Astrocyte (in vitro differentiated cells and primary cell): Measurements from ENCODE around the gene JMJD7. TPM values are rescaled to one million over a fixed set of nuclear protein-coding genes. Genes with fewer than 3 reads are reported as not detected.

ENCODE experiments used
- DNase-seq: peaks from one replicate; pipeline ENCODE4 v3.0.0-alpha.2; 2010; ENCODE audit warnings: low read depth
- FAIRE-seq: peaks from 2 replicates; lab custom pipeline; 2011; peaks lifted over from hg19 to GRCh38; lab: Jason Lieb, UNC
- H2AFZ ChIP-seq: 2 replicates; pipeline ENCODE4 v1.6.0; 2012; ENCODE audit warnings: low read depth, low read length, inconsistent platforms
- H3K27ac ChIP-seq: 2 replicates; pipeline ENCODE4 v1.5.1; 2011; ENCODE audit warnings: low read depth, low read length, inconsistent platforms
- H3K27me3 ChIP-seq: 2 replicates; pipeline ENCODE4 v1.6.0; 2011; ENCODE audit warnings: low read length, inconsistent platforms; ENCODE audit not compliant: insufficient read depth
- H3K36me3 ChIP-seq: 2 replicates; pipeline ENCODE4 v1.5.1; 2011; ENCODE audit warnings: low read length, inconsistent platforms; ENCODE audit not compliant: insufficient read depth
- H3K4me1 ChIP-seq: 2 replicates; pipeline ENCODE4 v1.5.1; 2011; ENCODE audit warnings: low read length, inconsistent platforms; ENCODE audit not compliant: insufficient read depth
- H3K4me2 ChIP-seq: 2 replicates; pipeline ENCODE4 v1.6.0; 2012; ENCODE audit warnings: low read length, inconsistent platforms
- H3K4me3 ChIP-seq: 2 replicates; pipeline ENCODE4 v1.5.1; 2011; ENCODE audit warnings: low read depth, mild to moderate bottlenecking, low read length, inconsistent platforms; ENCODE audit not compliant: insufficient read depth
- H3K79me2 ChIP-seq: 2 replicates; pipeline ENCODE4 v1.6.0; 2012; ENCODE audit warnings: mild to moderate bottlenecking, low read length, inconsistent platforms; ENCODE audit not compliant: insufficient read depth
- H3K9ac ChIP-seq: 2 replicates; pipeline ENCODE4 v1.6.0; 2012; ENCODE audit warnings: mild to moderate bottlenecking, low read length, inconsistent platforms
- H3K9me3 ChIP-seq: 2 replicates; pipeline ENCODE4 v1.5.1; 2012; ENCODE audit warnings: low read depth, mild to moderate bottlenecking, low read length, inconsistent platforms; ENCODE audit not compliant: insufficient read depth
- H4K20me1 ChIP-seq: 2 replicates; pipeline ENCODE4 v1.6.0; 2012; ENCODE audit warnings: low read length, inconsistent platforms; ENCODE audit not compliant: insufficient read depth
- H3K27ac Mint-ChIP-seq: one replicate; pipeline ENCODE4 v1.8.0; 2021; ENCODE audit warnings: mild to moderate bottlenecking, mixed read lengths; ENCODE audit not compliant: unreplicated experiment
- H3K27me3 Mint-ChIP-seq: one replicate; pipeline ENCODE4 v1.8.0; 2021; ENCODE audit warnings: low read depth, mixed read lengths; ENCODE audit not compliant: unreplicated experiment
- H3K36me3 Mint-ChIP-seq: one replicate; pipeline ENCODE4 v1.8.0; 2021; ENCODE audit warnings: low read depth, mixed read lengths; ENCODE audit not compliant: unreplicated experiment
- H3K4me1 Mint-ChIP-seq: one replicate; pipeline ENCODE4 v1.8.0; 2021; ENCODE audit warnings: low read depth, mixed read lengths; ENCODE audit not compliant: unreplicated experiment
- H3K4me3 Mint-ChIP-seq: one replicate; pipeline ENCODE4 v1.8.0; 2021; ENCODE audit warnings: mild to moderate bottlenecking, moderate library complexity, mixed read lengths; ENCODE audit not compliant: unreplicated experiment
- H3K9me3 Mint-ChIP-seq: one replicate; pipeline ENCODE4 v1.8.0; 2021; ENCODE audit warnings: mild to moderate bottlenecking, mixed read lengths; ENCODE audit not compliant: unreplicated experiment
- CTCF ChIP-seq: IDR thresholded peaks from 2 replicates; pipeline ENCODE4 v1.5.1; 2011; ENCODE audit warnings: low read depth, mild to moderate bottlenecking, inconsistent platforms, low read length, moderate library complexity; ENCODE audit not compliant: insufficient read depth
- EZH2 ChIP-seq: IDR thresholded peaks from 2 replicates; pipeline ENCODE4 v1.6.1; 2012; ENCODE audit warnings: mild to moderate bottlenecking, low read length, inconsistent platforms; ENCODE audit not compliant: insufficient read depth
- total RNA-seq: library from RNA; stranded (reverse); gene quantifications from 2 replicates; pipeline ENCODE4 v1.2.1, GENCODE V29; 2021

JMJD7 gene
- total RNA-seq, 1 donor from 2014 or later = 7.6 TPM

GRCh38 chr15:41874736-41875135 lies 46.8 kb downstream of the JMJD7 start:
- Histone ChIP-seq H3K9me3 (no peaks in the 10 kb centered on the region), H3K27ac (no peak overlapping the region), H3K4me1 (peaks cover 15% of the 10 kb centered on the region), H3K79me2 (no peaks in the 10 kb centered on the region), H3K4me2 (no peak overlapping the region), H3K4me3 (no peak overlapping the region), H3K27me3 (peaks cover 7% of the 10 kb centered on the region), H3K9ac (no peak overlapping the region), H2AFZ (no peak overlapping the region), H4K20me1 (peaks cover 6% of the 10 kb centered on the region), H3K36me3 (no peaks in the 10 kb centered on the region)
- H3K36me3 Mint-ChIP-seq = peaks cover 19% of the 10 kb centered on the region
- H3K27me3 Mint-ChIP-seq = peaks cover 59% of the 10 kb centered on the region
- no peaks in the 10 kb centered on the region for H3K4me1 Mint-ChIP-seq
- no peak overlapping the region for H3K4me3 Mint-ChIP-seq
- DNase-seq (no peak), FAIRE-seq (no peak)
- peaks cover 4% of the 10 kb centered on the region for H3K9me3 Mint-ChIP-seq
- TF ChIP-seq CTCF (no peak), EZH2 (no peak)
- no peak overlapping the region for H3K27ac Mint-ChIP-seq

- Histone ChIP-seq H3K4me2 (no peak overlapping the region), H3K27ac (no peak overlapping the region), H4K20me1 (no peaks in the 10 kb centered on the region), H3K4me1 (peaks cover 3% of the 10 kb centered on the region), H3K79me2 (no peaks in the 10 kb centered on the region), H3K9me3 (no peaks in the 10 kb centered on the region), H3K4me3 (no peak overlapping the region), H3K36me3 (no peaks in the 10 kb centered on the region), H2AFZ (no peak overlapping the region), H3K27me3 (peaks cover 11% of the 10 kb centered on the region), H3K9ac (no peak overlapping the region)
- Mint-ChIP-seq H3K4me3 (no peak overlapping the region), H3K27me3 (peaks cover 65% of the 10 kb centered on the region), H3K4me1 (no peaks in the 10 kb centered on the region), H3K9me3 (peaks cover 4% of the 10 kb centered on the region), H3K36me3 (peaks cover 25% of the 10 kb centered on the region), H3K27ac (no peak overlapping the region)
- no peak for FAIRE-seq
- TF ChIP-seq CTCF = no peak
- TF ChIP-seq EZH2 = no peak
- DNase-seq = no peak
These were observed 48.1 kb downstream of the JMJD7 start for GRCh38 chr15:41876007-41876406.

GRCh38 chr15:41876689-41877088 lies 48.8 kb downstream of the JMJD7 start:
- Histone ChIP-seq H3K79me2 (no peaks in the 10 kb centered on the region), H3K27ac (no peak overlapping the region), H3K27me3 (peaks cover 17% of the 10 kb centered on the region), H3K4me3 (no peak overlapping the region), H3K4me2 (no peak overlapping the region), H3K4me1 (no peaks in the 10 kb centered on the region), H3K36me3 (no peaks in the 10 kb centered on the region), H3K9me3 (no peaks in the 10 kb centered on the region), H2AFZ (no peak overlapping the region), H4K20me1 (peaks cover 7% of the 10 kb centered on the region), H3K9ac (no peak overlapping the region)
- no peak for TF ChIP-seq EZH2
- TF ChIP-seq CTCF = no peak
- FAIRE-seq (no peak), DNase-seq (no peak)
- Mint-ChIP-seq H3K9me3 (peaks cover 4% of the 10 kb centered on the region), H3K27ac (no peak overlapping the region), H3K36me3 (peaks cover 29% of the 10 kb centered on the region), H3K4me1 (peaks cover 3% of the 10 kb centered on the region), H3K4me3 (no peak overlapping the region), H3K27me3 (peaks cover 71% of the 10 kb centered on the region)
